CD4-positive, alpha-beta T cell treated with Interleukin-1 beta for 1 hour (primary cell): Measurements from ENCODE around the gene PCDHGA10.
A peak's percentile ranks its signal among the peaks of the same experiment; 100 is the strongest.
"Not testable (repeated sequence)": the region's sequence is repeated elsewhere in the genome, so short reads cannot be mapped to it uniquely, and the experiment has no call there.

Source experiments
- DNase-seq, 2 donors: peaks; one replicate each; pipeline ENCODE4 v3.0.0-alpha.2; 2020 to 2022

The PCDHGA10 gene

GRCh38 chr5:141412854-141413539, at the start of gene PCDHGA10:
Gene PCDHGA10 (plus strand): TSS chr5:141412987. CDS start chr5:141413176, 189 bp downstream.
- DNase-seq, result peak; percentile 53 to 63

- DNase-seq, result no peak
These were observed 48.7 kb upstream of the PCDHGA10 start, which contains the start of gene PCDHGA5 for GRCh38 chr5:141363952-141364660. Gene PCDHGA5 (plus strand): TSS chr5:141364162. CDS start chr5:141364331, 169 bp downstream.

GRCh38 chr5:141366016-141366896, 46.5 kb upstream of the PCDHGA10 start:
- no peak for DNase-seq

- peak; percentile 33 to 40 for DNase-seq
These were observed 42.6 kb upstream of the PCDHGA10 start, which contains the start of gene PCDHGB3 for GRCh38 chr5:141369994-141370848. Gene PCDHGB3 (plus strand): TSS chr5:141370242. CDS start chr5:141370395, 153 bp downstream.

- DNase-seq, result no peak
These were observed 41.0 kb upstream of the PCDHGA10 start for GRCh38 chr5:141371572-141372475.

- no peak for DNase-seq
These were observed 39.0 kb upstream of the PCDHGA10 start, which contains the start of gene PCDHGA6 for GRCh38 chr5:141373673-141374317. Gene PCDHGA6 (plus strand): TSS chr5:141373891. CDS start chr5:141374084, 193 bp downstream.

GRCh38 chr5:141374627-141375026, 38.2 kb upstream of the PCDHGA10 start:
- no peak for DNase-seq

GRCh38 chr5:141375444-141376155, 37.2 kb upstream of the PCDHGA10 start:
- not testable (repeated sequence) for DNase-seq

- no peak for DNase-seq
These were observed 30.1 kb upstream of the PCDHGA10 start, which contains the start of gene PCDHGA7 for GRCh38 chr5:141382469-141383294. Gene PCDHGA7 (plus strand): TSS chr5:141382742. CDS start chr5:141382900, 158 bp downstream.

- DNase-seq, result no peak
These were observed 29.4 kb upstream of the PCDHGA10 start for GRCh38 chr5:141383345-141383744.

- no peak for DNase-seq
These were observed 28.1 kb upstream of the PCDHGA10 start for GRCh38 chr5:141384471-141385267.

GRCh38 chr5:141387557-141388311, 25.1 kb upstream of the PCDHGA10 start, which contains the start of gene PCDHGB4:
Gene PCDHGB4 (plus strand): TSS chr5:141387698. CDS start chr5:141387885, 187 bp downstream.
- DNase-seq, result peak; percentile 15 to 22

- no peak for DNase-seq
These were observed 24.1 kb upstream of the PCDHGA10 start for GRCh38 chr5:141388661-141389060.

GRCh38 chr5:141389153-141390042, 23.4 kb upstream of the PCDHGA10 start:
- DNase-seq, result no peak

- no peak for DNase-seq
These were observed 20.2 kb upstream of the PCDHGA10 start, which contains the start of gene PCDHGA8 for GRCh38 chr5:141392429-141393198. Gene PCDHGA8 (plus strand): TSS chr5:141392633. CDS start chr5:141392814, 181 bp downstream.
